Measurements from ENCODE around the gene EMP3.

DNA sequence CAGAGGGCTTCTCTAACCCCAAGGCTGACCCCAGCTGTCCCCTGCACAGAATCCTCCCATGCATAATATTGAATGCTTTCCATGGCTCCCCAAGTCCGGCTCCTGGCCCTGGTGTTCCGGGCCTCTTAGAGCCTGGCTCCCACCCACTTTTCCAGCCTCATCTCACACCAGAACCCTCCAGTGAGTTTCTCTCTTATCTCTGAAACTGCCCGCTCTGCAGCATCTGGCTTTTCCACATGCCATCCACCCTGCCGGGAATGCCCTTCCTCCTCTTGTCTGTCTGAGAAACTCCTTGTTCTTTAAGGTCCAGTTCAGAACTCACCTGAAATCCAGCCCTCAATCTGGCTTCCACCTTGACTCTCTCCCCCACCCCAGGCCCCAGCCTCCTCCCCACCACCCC, 45.6 kb downstream of the EMP3 start:
- TF ChIP-seq POLR2A (IDR thresholded peaks at IDR 0.05; ENCODE audit: low read depth, low read length) (no peak), POLR2AphosphoS5 (IDR thresholded peaks at IDR 0.05; ENCODE audit: low read depth, low read length) (no peak), SPI1 (IDR thresholded peaks at IDR 0.05; ENCODE audit: low read depth, low read length) (no peak), TAF1 (IDR thresholded peaks at IDR 0.05; ENCODE audit: low read depth, low read length) (no peak), POU2F2 (IDR thresholded peaks at IDR 0.05; ENCODE audit: low read depth, low read length) (no peak), PAX5 (IDR thresholded peaks at IDR 0.05; ENCODE audit: insufficient read depth, low read length, severe bottlenecking) (no peak)
